Kidney (tissue), 14 donors: ENCODE data around the gene TEN1. TPM values are rescaled to one million over a fixed set of nuclear protein-coding genes. Genes with fewer than 3 reads are reported as not detected.
"Not testable (repeated sequence)": the region's sequence is repeated elsewhere in the genome, so short reads cannot be mapped to it uniquely, and the experiment has no call there.

ENCODE experiments used
- DNase-seq, 5 donors: peaks; one replicate each; pipeline ENCODE4 v3.0.0-alpha.2; 2013 to 2020
- FAIRE-seq: peaks from 2 replicates; lab custom pipeline; 2012; peaks lifted over from hg19 to GRCh38; lab: Jason Lieb, UNC
- H3K27ac ChIP-seq, 2 donors: one replicate each; pipeline ENCODE4 v1.7.0; 2013; ENCODE audit warnings: low read depth in 2 of 2, low read length in 2 of 2, inconsistent platforms in 1 of 2
- H3K27me3 ChIP-seq: one replicate; pipeline ENCODE4 v1.7.1; 2013; ENCODE audit warnings: low read length, inconsistent platforms; ENCODE audit not compliant: control insufficient read depth, insufficient read depth
- H3K36me3 ChIP-seq, 3 donors: one replicate each; pipeline versions ENCODE4 v1.7.0 to v1.7.1; 2013; ENCODE audit warnings: low read length in 3 of 3, control low read depth in 1 of 3, inconsistent platforms in 1 of 3; ENCODE audit not compliant: insufficient read depth in 3 of 3, control insufficient read depth in 2 of 3
- H3K4me1 ChIP-seq, 3 donors: one replicate each; pipeline versions ENCODE4 v1.7.0 to v1.7.1; 2013; ENCODE audit warnings: low read length in 3 of 3, inconsistent platforms in 1 of 3, low read depth in 1 of 3; ENCODE audit not compliant: control insufficient read depth in 2 of 3, insufficient read depth in 2 of 3
- H3K4me3 ChIP-seq, 3 donors: one replicate each; pipeline versions ENCODE4 v1.7.0 to v1.8.1; 2013; ENCODE audit warnings: low read length in 3 of 3, control low read depth in 1 of 3, inconsistent platforms in 1 of 3
- H3K9ac ChIP-seq, 3 donors: one replicate each; pipeline versions ENCODE4 v1.7.0 to v1.7.1; 2013; ENCODE audit warnings: low read length in 3 of 3, control low read depth in 1 of 3, inconsistent platforms in 1 of 3
- H3K9me3 ChIP-seq, 3 donors: one replicate each; pipeline versions ENCODE4 v1.7.0 to v1.7.1; 2013; ENCODE audit warnings: low read length in 3 of 3, control low read depth in 1 of 3, inconsistent platforms in 1 of 3; ENCODE audit not compliant: control insufficient read depth in 2 of 3, insufficient read depth in 1 of 3
- intact Hi-C: fragments of 100-400 bp; cut with DNase I; formaldehyde crosslinking; loops from one replicate; pipeline ENCODE4 v1.11.1; 2022
- polyA plus RNA-seq: library from polyadenylated mRNA; stranded (reverse); fragments of 350-450 nt; fragmentation: Illumina TruSeq; extraction: RNeasy Lipid Tissue Mini Kit (QIAGEN cat#74804); gene quantifications from one replicate; pipeline ENCODE4 v1.2.3, GENCODE V29; 2014; ENCODE audit warnings: low read depth, low replicate concordance; ENCODE audit not compliant: insufficient read depth
- total RNA-seq: library from RNA; stranded (reverse); fragmentation: NEBNext Ultra II Directional; extraction: Animal tissue kit (Norgen Biotek cat#: 25700); gene quantifications from one replicate; pipeline ENCODE4 v1.2.1, GENCODE V29; 2021
- TF ChIP-seq, protein P1 (sequence below): IDR thresholded peaks from 3 replicates; pipeline ENCODE4 v1.5.1; 2012; ENCODE audit warnings: mild to moderate bottlenecking, moderate library complexity, borderline replicate concordance; ENCODE audit not compliant: insufficient read depth; ENCODE audit errors: extremely low read depth
- donor health status: control.
- donor health status: control.
- donor health status: control.
- donor health status: control.
- donor health status: control.
- donor health status: DM: yes; HTN: yes; CAD: no.
- donor health status: Normal renal cell carcinoma (clear cell type).

TEN1 gene
- total and polyA plus RNA-seq, 2 donors from 2014 or later, result 21.3 to 40.8 TPM

DNA sequence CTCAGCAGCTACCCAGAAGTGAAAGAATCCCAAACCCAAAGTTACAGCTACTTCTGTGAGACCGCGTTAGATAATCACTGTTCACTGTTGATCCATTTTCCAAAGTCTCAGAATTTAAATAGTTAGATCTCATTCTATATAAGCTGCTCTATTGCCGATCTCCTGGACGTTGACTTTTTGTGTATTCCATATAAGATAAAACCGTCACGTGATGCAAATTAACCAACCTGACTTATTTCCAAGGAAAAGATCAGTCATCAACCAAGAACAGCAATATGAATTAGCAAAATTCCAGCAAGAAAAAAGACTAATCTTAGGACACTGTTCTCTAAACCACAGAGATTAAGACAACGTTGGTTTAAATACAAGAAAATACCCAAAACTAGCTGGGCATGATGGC is 8.4 kb upstream of the TEN1 start:
- Histone ChIP-seq H3K27ac (no peak overlapping the region), H3K4me3 (no peak overlapping the region), H3K9me3 (no peaks in the 10 kb centered on the region), H3K9ac (no peak overlapping the region), H3K27me3 (no peaks in the 10 kb centered on the region), H3K4me1 (peaks cover 0 to 4% (median 0%) of the 10 kb centered on the region in 3 donors), H3K36me3 (peaks cover 2 to 7% (median 7%) of the 10 kb centered on the region in 3 donors)
- FAIRE-seq, result no peak
- intact Hi-C loops, result no loop called here
- DNase-seq, result no peak
- TF ChIP-seq, protein P1, sequence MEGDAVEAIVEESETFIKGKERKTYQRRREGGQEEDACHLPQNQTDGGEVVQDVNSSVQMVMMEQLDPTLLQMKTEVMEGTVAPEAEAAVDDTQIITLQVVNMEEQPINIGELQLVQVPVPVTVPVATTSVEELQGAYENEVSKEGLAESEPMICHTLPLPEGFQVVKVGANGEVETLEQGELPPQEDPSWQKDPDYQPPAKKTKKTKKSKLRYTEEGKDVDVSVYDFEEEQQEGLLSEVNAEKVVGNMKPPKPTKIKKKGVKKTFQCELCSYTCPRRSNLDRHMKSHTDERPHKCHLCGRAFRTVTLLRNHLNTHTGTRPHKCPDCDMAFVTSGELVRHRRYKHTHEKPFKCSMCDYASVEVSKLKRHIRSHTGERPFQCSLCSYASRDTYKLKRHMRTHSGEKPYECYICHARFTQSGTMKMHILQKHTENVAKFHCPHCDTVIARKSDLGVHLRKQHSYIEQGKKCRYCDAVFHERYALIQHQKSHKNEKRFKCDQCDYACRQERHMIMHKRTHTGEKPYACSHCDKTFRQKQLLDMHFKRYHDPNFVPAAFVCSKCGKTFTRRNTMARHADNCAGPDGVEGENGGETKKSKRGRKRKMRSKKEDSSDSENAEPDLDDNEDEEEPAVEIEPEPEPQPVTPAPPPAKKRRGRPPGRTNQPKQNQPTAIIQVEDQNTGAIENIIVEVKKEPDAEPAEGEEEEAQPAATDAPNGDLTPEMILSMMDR, result no peak

DNA sequence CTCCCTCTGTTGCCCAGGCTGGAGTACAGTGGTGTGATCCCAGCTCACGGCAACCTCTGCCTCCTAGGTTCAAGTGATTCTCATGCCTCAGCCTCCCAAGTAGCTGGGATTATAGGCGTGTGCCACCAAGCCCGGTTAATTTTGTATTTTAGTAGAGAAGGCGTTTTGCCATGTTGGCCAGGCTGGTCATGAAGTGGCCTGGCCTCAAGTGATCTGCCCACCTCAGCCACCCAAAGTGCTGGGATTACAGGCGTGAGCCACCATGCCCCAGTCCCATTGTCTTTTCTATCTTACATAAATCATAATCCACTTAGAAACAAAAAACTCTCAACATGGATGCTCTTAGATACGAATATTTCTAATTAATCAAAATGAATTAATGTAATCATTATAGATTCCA is 3.9 kb upstream of the TEN1 start:
- H3K9ac ChIP-seq, DNase-seq, H3K9me3 ChIP-seq, H3K27ac ChIP-seq, H3K27me3 ChIP-seq, H3K36me3 ChIP-seq, FAIRE-seq, intact Hi-C loops: not testable (repeated sequence)
- peaks cover 0 to 15% (median 4%) of the 10 kb centered on the region in 3 donors for H3K4me1 ChIP-seq
- H3K4me3 ChIP-seq, result peak overlapping the region in 1 of 3 donors; percentile 44

DNA sequence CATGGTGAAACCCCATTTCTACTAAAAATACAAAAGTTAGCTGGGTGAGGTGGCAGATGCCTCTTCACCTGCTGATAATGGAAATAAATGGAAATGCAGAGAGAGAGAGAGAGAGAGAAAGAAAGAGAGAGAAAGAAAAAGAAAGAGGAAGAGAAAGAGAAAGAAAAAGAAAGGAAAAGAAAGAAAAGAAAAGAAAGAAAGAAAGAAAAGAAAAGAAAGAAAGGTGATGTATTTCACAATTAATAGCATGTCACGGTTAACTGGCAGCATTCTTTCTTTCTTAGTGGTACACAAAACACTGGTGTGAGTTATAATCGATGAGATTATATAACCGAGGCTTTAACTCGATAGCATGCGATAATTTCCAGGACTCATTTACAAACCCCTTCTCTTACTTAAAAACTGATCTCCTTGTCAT is 3.3 kb upstream of the TEN1 start:
- Histone ChIP-seq H3K27ac (peak overlapping the region; percentile 19 to 62), H3K4me1 (peaks cover 0 to 15% (median 4%) of the 10 kb centered on the region in 3 donors), H3K36me3 (peaks cover 0 to 7% (median 3%) of the 10 kb centered on the region in 3 donors), H3K4me3 (peak overlapping the region in 2 of 3 donors; percentile 44 to 57), H3K9me3 (no peaks in the 10 kb centered on the region), H3K9ac (peak overlapping the region in 2 of 3 donors; percentile 45 to 48), H3K27me3 (no peaks in the 10 kb centered on the region)
- FAIRE-seq, result no peak
- intact Hi-C loops, result no loop called here
- no peak for DNase-seq
- TF ChIP-seq, protein P1, result no peak

DNA sequence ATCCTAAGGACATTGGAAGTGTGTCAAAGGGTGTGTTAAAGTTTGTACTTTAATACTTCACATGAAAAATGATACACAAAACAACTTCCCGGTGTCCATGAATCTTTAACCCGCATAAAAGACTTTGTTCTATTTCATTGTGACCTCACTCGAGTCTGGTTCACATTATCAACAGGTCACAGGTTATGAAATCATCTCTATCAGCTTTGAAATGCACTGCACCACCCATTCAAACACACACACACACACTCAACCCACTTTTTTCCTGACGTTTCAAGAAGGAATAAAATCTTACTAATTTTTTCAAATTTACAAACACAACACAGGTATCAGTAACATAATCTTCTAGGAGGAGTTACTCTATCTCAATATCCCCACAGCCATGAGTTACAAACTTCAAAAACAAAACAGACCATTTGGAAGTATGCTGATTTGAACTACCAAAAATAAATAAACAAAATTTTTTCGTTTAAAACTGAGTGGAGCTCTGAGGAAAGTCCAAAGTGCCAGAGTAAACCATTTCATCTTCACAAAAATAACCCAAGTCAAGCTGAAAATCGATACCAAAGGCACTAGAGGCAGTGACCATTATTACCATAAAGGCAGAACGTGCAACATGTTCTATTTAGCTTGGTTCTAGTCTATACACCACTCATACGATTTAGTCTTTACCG is 2.7 kb upstream of the TEN1 start:
- H3K27me3 ChIP-seq, result no peaks in the 10 kb centered on the region
- DNase-seq (no peak), FAIRE-seq (no peak)
- intact Hi-C loops, result no loop called here
- TF ChIP-seq, protein P1, result no peak
- H3K27ac ChIP-seq, result peak overlapping the region; percentile 64 to 65
- peak overlapping the region in 2 of 3 donors; percentile 44 to 57 for H3K4me3 ChIP-seq
- H3K9me3 ChIP-seq, result no peaks in the 10 kb centered on the region
- H3K36me3 ChIP-seq, result peaks cover 0 to 7% (median 3%) of the 10 kb centered on the region in 3 donors
- peaks cover 0 to 15% (median 4%) of the 10 kb centered on the region in 3 donors for H3K4me1 ChIP-seq
- H3K9ac ChIP-seq, result peak overlapping the region in 2 of 3 donors; percentile 45 to 48
